Fibroblast of skin of left quadriceps (primary cell): ENCODE results near the gene ANTXR1.
"Not testable (repeated sequence)": the region's sequence is repeated elsewhere in the genome, so short reads cannot be mapped to it uniquely, and the experiment has no call there.

Experiments
- DNase-seq, 2 experiments: peaks; one replicate each; pipeline ENCODE4 v3.0.0-alpha.2; 2013; ENCODE audit warnings: low read depth in 2 of 2

Gene ANTXR1

GRCh38 chr2:69208023-69208595 lies 195.1 kb downstream of the ANTXR1 start:
- DNase-seq = no peak

- DNase-seq = no peak
These were observed 196.5 kb downstream of the ANTXR1 start for GRCh38 chr2:69209482-69209881.

DNA sequence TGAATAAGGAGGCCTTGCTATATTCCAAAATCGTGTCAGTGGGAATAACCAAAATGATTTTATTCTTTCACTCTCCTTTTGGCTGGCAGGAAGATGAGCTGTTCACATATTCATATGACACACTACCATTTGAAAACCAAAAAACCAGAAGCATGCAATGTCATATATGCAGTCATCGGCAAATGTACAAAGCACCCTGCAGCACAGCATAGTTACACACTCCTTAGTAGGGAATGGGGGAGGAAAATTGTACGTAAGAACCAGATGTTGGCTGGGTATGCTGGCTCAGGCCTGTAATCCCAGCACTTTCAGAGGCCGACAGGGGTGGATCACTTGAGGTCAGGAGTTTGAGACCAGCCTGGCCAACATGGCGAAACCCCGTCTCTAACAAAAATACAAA lies 197.4 kb downstream of the ANTXR1 start:
- no peak for DNase-seq

DNA sequence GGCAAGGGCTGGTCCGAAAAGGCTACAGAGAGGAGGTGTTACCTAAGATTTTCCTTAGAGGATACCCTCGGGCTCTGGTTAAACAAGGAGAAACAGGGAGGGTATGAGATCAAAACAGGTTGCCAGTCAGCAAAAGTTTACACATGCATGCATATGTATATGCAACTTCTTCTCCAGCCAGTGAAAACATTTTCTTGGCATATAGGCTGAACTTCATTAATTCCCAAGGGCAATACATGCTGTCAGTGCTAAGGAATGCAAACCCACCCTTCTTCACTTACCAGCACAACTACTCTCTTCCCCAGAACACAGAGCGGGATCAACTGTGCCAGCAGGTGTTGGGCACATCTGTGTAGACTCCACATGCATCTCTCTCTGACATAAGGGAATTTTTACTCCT lies 198.1 kb downstream of the ANTXR1 start:
- no peak for DNase-seq

- no peak for DNase-seq
These were observed 198.7 kb downstream of the ANTXR1 start for GRCh38 chr2:69211686-69212085.

DNA sequence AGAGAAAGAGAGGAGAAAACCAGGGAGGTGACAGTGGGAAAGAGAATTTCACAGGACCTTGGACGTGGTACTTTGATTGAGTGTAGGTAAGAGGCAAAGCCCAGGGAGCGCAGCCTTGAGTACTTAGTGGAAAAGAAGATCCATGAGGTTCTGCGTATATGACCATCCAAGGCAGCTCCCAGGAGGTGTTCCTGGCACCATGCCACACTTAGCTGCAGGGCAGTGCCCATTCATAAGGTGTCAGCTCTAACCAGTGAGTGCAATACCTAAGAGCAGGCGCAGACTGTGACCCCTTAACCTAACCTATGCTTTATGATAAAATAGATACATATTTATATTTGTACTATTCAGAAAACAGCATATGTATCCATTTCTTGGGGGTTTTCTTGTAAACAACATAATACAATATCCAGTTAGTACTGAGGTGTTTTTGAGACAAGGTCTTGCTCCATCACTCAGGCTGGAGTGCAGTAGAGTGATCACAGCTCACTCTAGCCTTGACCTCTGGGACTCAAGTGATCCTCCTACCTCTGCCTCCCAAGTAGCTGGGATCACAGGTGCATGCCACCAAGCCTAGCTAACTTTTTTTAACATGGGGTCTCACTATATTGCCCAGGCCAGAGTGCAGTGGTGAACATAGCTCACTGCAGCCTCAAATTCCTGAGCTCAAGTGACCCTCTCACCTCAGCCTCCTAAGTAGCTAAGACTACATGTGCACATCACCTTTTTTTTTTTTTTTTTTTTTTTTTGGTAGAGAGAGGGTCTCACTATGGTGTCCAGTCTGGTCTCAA lies 199.5 kb downstream of the ANTXR1 start:
- DNase-seq = no peak

GRCh38 chr2:69213201-69213600 lies 200.2 kb downstream of the ANTXR1 start:
- no peak for DNase-seq

- DNase-seq = no peak
These were observed 200.8 kb downstream of the ANTXR1 start for GRCh38 chr2:69213782-69214181.

- no peak for DNase-seq
These were observed 201.9 kb downstream of the ANTXR1 start for GRCh38 chr2:69214898-69215297.

- peak in 1 of 2 experiments; percentile 51 for DNase-seq
These were observed 203.8 kb downstream of the ANTXR1 start for GRCh38 chr2:69216535-69217332.

DNA sequence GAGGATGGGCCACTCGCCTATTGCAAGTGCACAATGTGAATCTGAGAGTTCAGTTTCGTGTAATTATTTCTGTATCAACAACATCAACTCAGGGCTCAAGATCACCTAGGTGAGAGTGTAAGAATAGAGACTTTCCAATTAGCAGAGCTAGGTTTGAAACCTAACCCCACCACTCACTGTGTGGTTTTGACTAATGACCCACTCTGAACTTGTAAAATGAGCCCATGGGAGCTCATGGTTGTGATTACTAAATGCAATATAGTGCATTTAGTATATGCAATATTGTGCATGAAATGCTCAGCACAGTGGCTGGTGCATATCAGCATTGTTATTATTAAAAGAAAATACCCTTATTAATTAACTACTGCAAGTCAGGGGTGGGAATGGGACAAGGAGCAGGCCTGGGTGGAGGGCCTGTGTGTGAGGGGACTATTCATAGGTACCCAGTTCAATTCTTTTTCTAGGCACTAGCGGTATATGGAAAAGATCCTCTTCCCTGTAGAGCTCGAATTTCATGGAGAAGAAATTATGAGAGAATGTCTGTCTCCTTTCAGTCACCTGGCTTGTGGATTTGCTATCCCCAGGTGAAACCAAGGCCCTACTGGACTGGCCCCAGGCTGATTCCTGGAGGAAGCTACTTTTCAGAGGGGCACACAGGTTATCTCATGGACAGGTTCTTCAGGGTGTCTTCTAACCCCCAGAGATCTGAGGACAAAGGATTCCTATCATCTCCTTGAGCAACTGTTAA lies 204.5 kb downstream of the ANTXR1 start:
- no peak for DNase-seq

GRCh38 chr2:69221512-69221911 lies 208.5 kb downstream of the ANTXR1 start:
- DNase-seq = no peak

GRCh38 chr2:69221960-69222751 lies 209.2 kb downstream of the ANTXR1 start:
- no peak for DNase-seq

DNA sequence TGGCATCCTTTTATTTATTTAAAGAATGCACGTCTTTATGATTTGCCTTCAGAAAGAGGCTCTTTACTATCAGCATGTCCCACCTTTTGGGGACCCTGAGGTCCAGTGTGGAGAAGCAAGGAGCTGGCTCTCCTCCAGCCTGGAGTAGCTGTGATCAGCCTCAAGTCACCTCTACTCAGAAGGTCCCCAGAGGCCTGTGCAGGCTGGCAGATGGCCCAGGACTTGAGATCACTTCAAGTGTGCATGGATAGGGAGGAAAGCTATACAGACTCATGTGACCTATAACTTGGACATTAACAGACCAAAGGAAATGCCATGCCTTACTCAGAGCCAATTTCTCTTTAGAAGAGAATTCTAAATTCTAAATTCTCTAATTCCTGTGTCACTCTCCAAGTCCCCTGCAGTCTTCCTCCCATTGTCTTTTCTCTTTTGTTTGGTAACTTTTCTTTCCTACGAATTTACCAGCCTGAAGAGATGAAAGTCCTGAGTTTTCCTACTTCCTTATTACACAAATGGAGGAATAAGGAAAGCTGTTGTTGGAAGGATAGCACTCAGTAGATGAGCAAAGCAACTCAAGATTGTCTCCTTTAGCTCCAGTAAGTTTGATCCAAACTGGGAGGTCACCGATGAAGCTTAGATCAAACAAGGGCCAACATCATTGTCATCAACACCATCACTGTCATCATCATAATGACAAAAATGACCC lies 210.1 kb downstream of the ANTXR1 start:
- DNase-seq = no peak

GRCh38 chr2:69223759-69224511 lies 211.0 kb downstream of the ANTXR1 start:
- no peak for DNase-seq

GRCh38 chr2:69224512-69224837 lies 211.5 kb downstream of the ANTXR1 start:
- no peak for DNase-seq

- peak in 1 of 2 experiments; percentile 59 for DNase-seq
These were observed 213.0 kb downstream of the ANTXR1 start for GRCh38 chr2:69225933-69226332.

- DNase-seq = no peak
These were observed 213.9 kb downstream of the ANTXR1 start for GRCh38 chr2:69226903-69227302.

DNA sequence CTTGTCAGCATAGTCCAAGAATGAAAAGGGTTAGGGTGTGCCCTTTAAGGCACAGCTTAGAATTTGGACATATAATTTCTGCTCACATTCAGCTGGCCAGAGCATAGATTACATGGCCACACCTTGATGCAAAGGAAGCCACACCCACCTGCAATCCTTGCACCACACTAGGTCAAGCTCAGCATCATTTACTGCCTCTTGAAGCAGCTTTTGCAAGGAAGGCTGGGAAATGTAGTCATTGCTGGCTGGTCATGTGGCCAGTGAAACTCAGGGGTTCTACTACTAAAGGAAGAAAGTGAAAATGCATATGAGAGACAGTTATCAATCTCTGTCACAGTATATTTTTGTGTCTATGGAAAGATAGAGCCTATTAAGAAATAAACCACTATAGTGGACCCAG lies 214.7 kb downstream of the ANTXR1 start:
- DNase-seq = no peak

- DNase-seq = not testable (repeated sequence)
These were observed 218.0 kb downstream of the ANTXR1 start for GRCh38 chr2:69230946-69231345.
